Astrocyte (in vitro differentiated cells and primary cell): ENCODE results near the gene ASB2. TPM values are rescaled to one million over a fixed set of nuclear protein-coding genes. Genes with fewer than 3 reads are reported as not detected.

Experiments used
- DNase-seq: peaks from one replicate; pipeline ENCODE4 v3.0.0-alpha.2; 2010; ENCODE audit warnings: low read depth
- FAIRE-seq: peaks from 2 replicates; lab custom pipeline; 2011; peaks lifted over from hg19 to GRCh38; lab: Jason Lieb, UNC
- H2AFZ ChIP-seq: 2 replicates; pipeline ENCODE4 v1.6.0; 2012; ENCODE audit warnings: low read depth, low read length, inconsistent platforms
- H3K27ac ChIP-seq: 2 replicates; pipeline ENCODE4 v1.5.1; 2011; ENCODE audit warnings: low read depth, low read length, inconsistent platforms
- H3K27me3 ChIP-seq: 2 replicates; pipeline ENCODE4 v1.6.0; 2011; ENCODE audit warnings: low read length, inconsistent platforms; ENCODE audit not compliant: insufficient read depth
- H3K36me3 ChIP-seq: 2 replicates; pipeline ENCODE4 v1.5.1; 2011; ENCODE audit warnings: low read length, inconsistent platforms; ENCODE audit not compliant: insufficient read depth
- H3K4me1 ChIP-seq: 2 replicates; pipeline ENCODE4 v1.5.1; 2011; ENCODE audit warnings: low read length, inconsistent platforms; ENCODE audit not compliant: insufficient read depth
- H3K4me2 ChIP-seq: 2 replicates; pipeline ENCODE4 v1.6.0; 2012; ENCODE audit warnings: low read length, inconsistent platforms
- H3K4me3 ChIP-seq: 2 replicates; pipeline ENCODE4 v1.5.1; 2011; ENCODE audit warnings: low read depth, mild to moderate bottlenecking, low read length, inconsistent platforms; ENCODE audit not compliant: insufficient read depth
- H3K79me2 ChIP-seq: 2 replicates; pipeline ENCODE4 v1.6.0; 2012; ENCODE audit warnings: mild to moderate bottlenecking, low read length, inconsistent platforms; ENCODE audit not compliant: insufficient read depth
- H3K9ac ChIP-seq: 2 replicates; pipeline ENCODE4 v1.6.0; 2012; ENCODE audit warnings: mild to moderate bottlenecking, low read length, inconsistent platforms
- H3K9me3 ChIP-seq: 2 replicates; pipeline ENCODE4 v1.5.1; 2012; ENCODE audit warnings: low read depth, mild to moderate bottlenecking, low read length, inconsistent platforms; ENCODE audit not compliant: insufficient read depth
- H4K20me1 ChIP-seq: 2 replicates; pipeline ENCODE4 v1.6.0; 2012; ENCODE audit warnings: low read length, inconsistent platforms; ENCODE audit not compliant: insufficient read depth
- H3K27ac Mint-ChIP-seq: one replicate; pipeline ENCODE4 v1.8.0; 2021; ENCODE audit warnings: mild to moderate bottlenecking, mixed read lengths; ENCODE audit not compliant: unreplicated experiment
- H3K27me3 Mint-ChIP-seq: one replicate; pipeline ENCODE4 v1.8.0; 2021; ENCODE audit warnings: low read depth, mixed read lengths; ENCODE audit not compliant: unreplicated experiment
- H3K36me3 Mint-ChIP-seq: one replicate; pipeline ENCODE4 v1.8.0; 2021; ENCODE audit warnings: low read depth, mixed read lengths; ENCODE audit not compliant: unreplicated experiment
- H3K4me1 Mint-ChIP-seq: one replicate; pipeline ENCODE4 v1.8.0; 2021; ENCODE audit warnings: low read depth, mixed read lengths; ENCODE audit not compliant: unreplicated experiment
- H3K4me3 Mint-ChIP-seq: one replicate; pipeline ENCODE4 v1.8.0; 2021; ENCODE audit warnings: mild to moderate bottlenecking, moderate library complexity, mixed read lengths; ENCODE audit not compliant: unreplicated experiment
- H3K9me3 Mint-ChIP-seq: one replicate; pipeline ENCODE4 v1.8.0; 2021; ENCODE audit warnings: mild to moderate bottlenecking, mixed read lengths; ENCODE audit not compliant: unreplicated experiment
- CTCF ChIP-seq: IDR thresholded peaks from 2 replicates; pipeline ENCODE4 v1.5.1; 2011; ENCODE audit warnings: low read depth, mild to moderate bottlenecking, inconsistent platforms, low read length, moderate library complexity; ENCODE audit not compliant: insufficient read depth
- EZH2 ChIP-seq: IDR thresholded peaks from 2 replicates; pipeline ENCODE4 v1.6.1; 2012; ENCODE audit warnings: mild to moderate bottlenecking, low read length, inconsistent platforms; ENCODE audit not compliant: insufficient read depth
- total RNA-seq: library from RNA; stranded (reverse); gene quantifications from 2 replicates; pipeline ENCODE4 v1.2.1, GENCODE V29; 2021

Gene ASB2
- total RNA-seq, 1 donor from 2014 or later: 0.25 TPM

GRCh38 chr14:93954900-93955849 lies 21.2 kb downstream of the ASB2 start:
- Histone ChIP-seq H3K27me3 (no peaks in the 10 kb centered on the region), H4K20me1 (no peaks in the 10 kb centered on the region), H2AFZ (no peak overlapping the region), H3K36me3 (no peaks in the 10 kb centered on the region), H3K4me2 (no peak overlapping the region), H3K4me1 (peaks cover 29% of the 10 kb centered on the region), H3K79me2 (no peaks in the 10 kb centered on the region), H3K27ac (no peak overlapping the region), H3K9ac (no peak overlapping the region), H3K9me3 (no peaks in the 10 kb centered on the region), H3K4me3 (no peak overlapping the region)
- peaks cover 27% of the 10 kb centered on the region for H3K4me1 Mint-ChIP-seq
- peaks cover 47% of the 10 kb centered on the region for H3K27me3 Mint-ChIP-seq
- H3K27ac Mint-ChIP-seq: no peak overlapping the region
- H3K9me3 Mint-ChIP-seq: peaks cover 4% of the 10 kb centered on the region
- H3K36me3 Mint-ChIP-seq: peaks cover 4% of the 10 kb centered on the region
- no peak for TF ChIP-seq EZH2
- TF ChIP-seq CTCF: no peak
- H3K4me3 Mint-ChIP-seq: no peak overlapping the region
- FAIRE-seq: no peak
- DNase-seq: no peak

DNA sequence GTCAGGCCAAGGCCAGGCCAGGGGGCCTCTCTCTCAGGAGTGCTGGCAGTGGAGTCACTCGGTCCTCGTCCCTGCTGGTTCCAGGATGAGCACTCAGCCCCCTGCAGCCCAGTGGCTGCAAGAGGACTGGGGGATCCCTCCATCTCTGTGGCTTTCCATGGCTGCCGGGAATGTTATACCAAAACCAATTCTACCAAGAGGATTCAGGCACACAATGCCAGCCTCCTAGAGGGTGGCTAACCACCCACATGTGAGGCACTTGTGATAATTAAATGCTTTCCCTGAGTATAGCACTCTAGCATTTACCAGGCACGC lies 21.9 kb downstream of the ASB2 start:
- Histone ChIP-seq H3K27ac (no peak overlapping the region), H3K36me3 (no peaks in the 10 kb centered on the region), H2AFZ (no peak overlapping the region), H3K79me2 (no peaks in the 10 kb centered on the region), H3K4me2 (no peak overlapping the region), H3K9me3 (no peaks in the 10 kb centered on the region), H3K4me3 (no peak overlapping the region), H4K20me1 (no peaks in the 10 kb centered on the region), H3K27me3 (no peaks in the 10 kb centered on the region), H3K9ac (no peak overlapping the region), H3K4me1 (peaks cover 29% of the 10 kb centered on the region)
- H3K27ac Mint-ChIP-seq: no peak overlapping the region
- DNase-seq: no peak
- FAIRE-seq: no peak
- H3K4me3 Mint-ChIP-seq: no peak overlapping the region
- H3K36me3 Mint-ChIP-seq: peaks cover 4% of the 10 kb centered on the region
- H3K9me3 Mint-ChIP-seq: peaks cover 4% of the 10 kb centered on the region
- H3K27me3 Mint-ChIP-seq: peaks cover 54% of the 10 kb centered on the region
- TF ChIP-seq EZH2 (no peak), CTCF (no peak)
- H3K4me1 Mint-ChIP-seq: peaks cover 20% of the 10 kb centered on the region
